Myocyte (in vitro differentiated cells): Measurements from ENCODE around the gene LRRIQ4. TPM values are rescaled to one million over a fixed set of nuclear protein-coding genes. Genes with fewer than 3 reads are reported as not detected.
A peak's percentile ranks its signal among the peaks of the same experiment; 100 is the strongest.

Experiments used
- DNase-seq: peaks from one replicate; pipeline ENCODE4 v3.0.0-alpha.2; 2012; ENCODE audit warnings: low read depth
- total RNA-seq: library from RNA; depleted of rRNA; stranded (reverse); fragments of >200 nt; gene quantifications from 2 replicates; pipeline ENCODE4 v1.2.3, GENCODE V29; 2014

The LRRIQ4 gene
- total RNA-seq, 1 donor from 2014 or later: not detected

DNA sequence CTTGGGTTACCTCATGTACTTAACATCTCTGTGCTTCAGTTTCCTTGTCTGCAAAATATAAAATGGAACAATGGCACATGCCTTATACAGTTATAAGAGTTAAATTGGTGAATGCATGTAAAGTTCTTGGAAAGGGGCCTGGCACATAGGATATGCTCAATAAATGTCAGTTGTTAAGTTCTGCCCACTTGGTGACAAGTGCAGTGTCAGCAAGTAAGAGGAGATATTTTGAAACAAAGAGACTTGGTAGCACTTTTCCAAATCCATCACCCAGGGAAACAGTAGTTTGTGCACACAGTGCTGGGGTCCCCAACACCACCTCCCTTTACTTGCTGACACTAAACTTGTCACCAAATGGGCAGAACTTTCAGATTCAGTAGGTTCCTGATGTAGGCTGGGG, 37.9 kb downstream of the LRRIQ4 start:
- DNase-seq: no peak

DNA sequence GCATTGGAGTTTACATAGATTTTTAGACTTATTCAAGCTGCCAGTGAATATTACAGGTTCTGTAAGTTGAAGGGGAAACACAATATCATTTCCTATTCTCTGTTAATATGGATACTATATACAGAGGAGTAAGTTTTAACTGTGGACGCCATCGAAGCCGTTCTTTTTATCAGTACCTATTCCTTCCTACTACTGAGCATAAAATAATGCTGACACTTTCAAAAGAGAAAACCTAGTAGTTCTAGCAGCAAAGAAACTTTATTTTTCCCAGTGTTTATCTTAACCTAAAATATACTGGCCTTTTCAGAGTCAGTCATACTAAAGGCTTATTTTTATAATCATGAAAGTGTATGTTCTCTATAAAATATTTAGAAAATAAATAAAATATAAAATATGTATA, 42.8 kb downstream of the LRRIQ4 start:
- no peak for DNase-seq

DNA sequence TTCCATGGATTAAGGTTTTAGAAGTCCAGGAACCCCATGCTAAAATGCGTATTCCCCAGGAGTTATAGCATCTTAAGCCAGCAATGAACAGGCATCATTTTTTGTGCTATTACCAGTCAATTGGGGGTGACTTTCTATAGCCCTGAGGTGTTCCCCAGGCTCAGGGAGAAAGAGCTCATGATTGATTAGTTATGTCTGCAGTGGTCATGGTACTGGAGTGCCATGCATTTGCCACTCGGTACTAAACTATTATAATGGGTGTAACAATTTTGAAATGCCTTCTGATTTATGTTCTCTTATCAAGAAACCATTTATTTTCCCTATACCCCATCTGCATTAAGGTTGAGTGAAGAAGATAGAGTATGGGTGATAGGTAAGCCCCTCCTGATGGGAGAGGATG, 45.1 kb downstream of the LRRIQ4 start:
- DNase-seq: no peak

DNA sequence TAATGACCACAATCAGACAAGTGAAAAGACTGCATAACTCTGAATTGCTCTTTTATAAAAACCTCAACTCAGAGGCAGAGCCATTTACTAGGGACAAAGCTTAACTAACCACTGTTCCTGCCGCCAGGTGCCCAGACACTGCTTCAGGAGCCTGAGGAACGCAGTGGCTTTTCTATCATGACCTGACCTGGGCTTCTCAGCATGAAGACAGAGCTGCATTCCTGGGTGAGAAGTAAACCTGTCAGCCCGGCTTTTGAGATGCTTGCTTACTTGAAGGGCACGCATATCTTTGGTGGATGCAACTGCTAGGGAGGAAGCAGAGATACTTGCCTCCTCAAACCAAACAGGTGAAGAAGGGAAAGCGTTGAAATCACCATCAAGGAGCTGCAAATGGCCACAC, 49.2 kb downstream of the LRRIQ4 start:
- DNase-seq: no peak

DNA sequence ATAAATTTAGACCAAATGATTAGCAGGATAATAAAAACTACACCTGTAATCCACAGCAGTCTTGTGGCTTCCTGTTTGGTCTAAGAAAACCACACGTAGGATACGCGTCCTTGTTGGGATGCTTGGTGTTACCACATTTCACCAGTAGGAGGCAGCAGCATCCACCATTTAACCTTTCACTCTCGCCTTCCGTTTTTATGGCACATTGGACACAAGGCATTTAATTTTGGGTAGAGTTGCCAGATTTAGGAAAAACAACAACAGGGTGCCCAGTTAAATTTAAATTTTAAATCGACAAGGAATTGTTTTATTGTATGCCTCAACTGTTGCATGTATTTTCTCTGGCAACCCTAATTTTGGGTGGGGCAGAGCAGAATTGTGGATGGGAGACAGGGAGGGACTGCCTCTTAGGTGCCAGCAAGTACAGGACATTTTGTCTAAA, 50.8 kb downstream of the LRRIQ4 start:
- DNase-seq: peak; percentile 72

DNA sequence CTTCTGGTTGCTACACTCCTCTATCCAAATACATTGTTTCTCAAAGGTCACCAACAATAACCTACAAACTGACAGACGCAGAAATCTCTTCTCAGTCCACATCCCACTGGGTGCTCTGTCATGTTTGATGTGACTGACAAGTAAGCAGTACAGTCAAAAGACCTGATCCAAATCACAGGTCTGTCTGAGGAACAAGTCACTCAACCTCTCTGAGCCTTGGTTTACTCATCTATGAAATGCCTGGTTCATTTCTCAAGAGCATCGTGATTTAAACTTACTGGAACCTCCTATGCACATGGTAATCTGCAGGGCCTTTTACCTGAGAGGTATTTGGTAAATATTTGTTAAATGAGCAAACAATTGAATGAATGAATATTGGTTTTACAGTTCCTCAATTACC, 51.6 kb downstream of the LRRIQ4 start:
- DNase-seq: no peak

DNA sequence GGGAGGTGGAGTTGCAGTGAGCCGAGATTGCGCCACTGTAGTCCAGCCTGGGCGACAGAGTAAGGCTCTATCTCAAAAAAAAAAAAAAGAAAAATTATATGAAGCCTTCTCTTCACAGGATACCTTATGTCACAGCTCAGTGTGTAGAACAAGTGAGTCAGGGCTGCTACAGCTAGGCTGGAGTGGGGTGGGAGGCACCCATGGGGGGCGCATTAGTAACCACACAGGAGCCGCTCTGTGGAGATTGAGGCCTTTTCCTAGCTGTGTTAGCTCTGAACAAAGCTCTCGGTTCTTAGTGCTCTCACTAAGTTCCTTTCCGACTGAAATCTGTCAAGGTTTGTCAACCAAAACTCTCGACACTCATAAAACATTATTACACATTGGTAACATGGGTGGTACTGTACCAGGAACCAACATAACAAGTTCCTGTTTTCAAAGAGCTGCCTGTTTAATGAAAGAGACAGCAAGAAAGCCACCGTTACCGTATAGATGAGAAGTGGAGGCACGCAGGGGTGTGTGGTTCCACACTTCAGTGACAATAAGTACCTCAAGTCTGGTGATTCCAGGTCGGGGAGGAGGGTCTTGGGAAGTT, 52.6 kb downstream of the LRRIQ4 start:
- DNase-seq: no peak

DNA sequence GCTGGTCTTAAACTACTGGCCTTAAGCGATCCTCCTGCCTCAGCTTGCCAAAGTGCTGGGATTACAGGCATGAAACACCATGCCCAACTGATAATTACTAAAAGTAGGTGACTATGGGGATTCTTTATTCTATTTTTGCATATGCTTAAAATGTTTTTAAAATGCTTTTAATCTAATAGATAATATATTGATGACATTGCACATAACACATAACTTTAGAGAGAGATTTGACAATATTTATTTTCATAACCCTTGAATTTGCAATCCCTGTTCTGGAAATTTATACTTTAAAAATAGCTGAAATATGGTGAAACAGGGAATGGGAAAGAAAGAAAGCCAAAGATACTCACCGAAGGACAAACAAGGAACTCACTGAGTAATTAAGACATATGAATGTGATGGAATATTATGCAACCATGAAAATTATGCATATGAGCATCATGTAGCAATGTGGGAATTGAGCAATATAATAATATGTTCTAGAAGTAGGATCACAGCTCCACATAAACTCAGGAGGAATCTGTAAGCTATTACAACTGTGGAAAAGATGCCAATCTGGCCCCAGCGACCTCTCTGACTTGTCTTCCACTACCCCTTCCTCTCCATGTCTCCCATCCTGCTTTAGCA, 55.0 kb downstream of the LRRIQ4 start:
- DNase-seq: no peak

DNA sequence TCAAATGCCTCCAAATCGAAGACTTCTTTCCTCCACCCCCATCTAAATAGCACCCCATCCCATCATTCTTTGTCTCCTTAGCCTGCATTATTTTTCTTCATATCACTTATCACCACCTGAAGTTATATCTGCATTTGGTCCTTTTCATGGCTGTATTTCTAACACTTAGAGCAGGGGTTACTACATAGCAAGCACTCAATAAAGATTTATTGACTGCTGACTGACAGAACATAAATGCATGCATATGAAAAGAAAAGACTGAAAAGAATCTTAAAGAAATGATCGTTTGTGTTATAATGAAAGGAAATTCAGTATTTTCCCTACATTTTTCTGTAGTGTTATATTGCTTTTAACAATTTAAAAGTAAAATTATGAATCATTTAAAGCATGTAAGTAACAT, 55.7 kb downstream of the LRRIQ4 start:
- no peak for DNase-seq

DNA sequence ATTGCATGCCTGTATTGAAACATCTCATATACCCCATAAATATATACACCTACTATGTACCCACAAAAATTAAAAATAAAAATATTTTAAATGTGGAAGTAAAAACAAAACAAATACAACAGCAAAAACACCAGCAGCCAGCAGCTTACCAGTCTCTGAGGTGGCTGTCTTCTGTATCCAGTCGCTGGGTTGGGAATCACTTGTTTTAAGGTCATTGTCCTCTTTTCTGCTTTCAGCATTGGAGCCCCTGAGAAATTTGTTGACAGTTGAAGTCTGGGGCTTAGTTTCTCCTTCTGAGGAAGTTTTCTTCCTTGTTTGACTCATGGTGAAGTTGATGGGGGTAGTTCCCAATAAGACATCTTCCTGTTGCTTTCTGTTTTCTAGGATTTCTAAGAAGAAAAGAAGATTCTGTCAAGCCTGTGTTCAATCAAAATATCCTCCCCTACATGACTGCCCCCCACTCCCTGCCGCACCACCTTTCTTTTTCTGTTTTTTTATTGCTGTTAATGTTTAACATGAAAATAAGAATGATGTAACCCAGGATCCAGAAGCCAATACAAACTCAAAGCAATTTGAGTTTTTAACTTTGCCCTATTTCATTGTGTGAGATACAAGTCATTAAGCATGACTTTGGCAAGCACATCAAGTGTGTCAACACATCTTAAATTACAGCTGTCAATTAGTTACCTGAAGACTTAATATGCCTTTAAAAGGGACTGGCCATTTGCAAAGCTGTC, 57.0 kb downstream of the LRRIQ4 start, which contains the start of gene LRRC31:
LRRC31 (minus strand) TSS at position 452 of the 737 bp plus-strand sequence; CDS start at position 324, 128 bp downstream.
- DNase-seq: no peak

DNA sequence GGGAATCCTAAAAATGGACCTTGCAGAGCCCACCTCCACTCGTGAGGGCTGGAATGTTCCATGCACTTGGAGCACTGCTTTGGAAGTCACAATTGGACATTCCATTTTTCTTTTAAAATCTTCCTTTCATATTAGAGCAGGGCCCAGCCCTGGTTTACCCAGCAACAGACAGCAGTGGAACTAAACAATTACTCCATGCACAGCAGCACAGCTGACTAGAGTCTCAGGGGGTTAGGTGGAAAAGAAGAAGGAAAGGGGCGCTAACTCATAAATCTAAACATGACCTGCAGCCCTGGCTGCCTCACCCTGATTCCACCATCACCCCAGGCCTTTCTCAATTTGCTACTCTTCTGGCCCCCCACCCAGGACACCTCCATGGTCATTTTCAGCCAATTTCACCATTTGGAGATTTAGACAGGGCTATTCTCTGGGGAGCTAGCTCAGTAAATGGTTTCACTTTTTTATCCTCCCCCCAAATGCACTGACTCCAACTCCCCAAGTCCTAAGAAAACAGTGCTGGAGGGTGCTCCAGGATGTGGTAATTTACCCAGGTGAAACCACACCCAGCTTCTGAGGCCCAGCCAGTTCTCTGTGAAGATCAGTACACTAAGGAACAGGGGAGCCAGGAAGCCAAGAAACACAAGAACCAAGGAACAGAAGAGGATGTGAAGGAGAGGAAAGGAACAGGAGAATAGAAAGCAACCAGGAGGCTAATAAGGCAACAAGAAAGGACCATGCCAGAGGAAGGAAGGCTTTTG, 58.6 kb downstream of the LRRIQ4 start:
- no peak for DNase-seq

DNA sequence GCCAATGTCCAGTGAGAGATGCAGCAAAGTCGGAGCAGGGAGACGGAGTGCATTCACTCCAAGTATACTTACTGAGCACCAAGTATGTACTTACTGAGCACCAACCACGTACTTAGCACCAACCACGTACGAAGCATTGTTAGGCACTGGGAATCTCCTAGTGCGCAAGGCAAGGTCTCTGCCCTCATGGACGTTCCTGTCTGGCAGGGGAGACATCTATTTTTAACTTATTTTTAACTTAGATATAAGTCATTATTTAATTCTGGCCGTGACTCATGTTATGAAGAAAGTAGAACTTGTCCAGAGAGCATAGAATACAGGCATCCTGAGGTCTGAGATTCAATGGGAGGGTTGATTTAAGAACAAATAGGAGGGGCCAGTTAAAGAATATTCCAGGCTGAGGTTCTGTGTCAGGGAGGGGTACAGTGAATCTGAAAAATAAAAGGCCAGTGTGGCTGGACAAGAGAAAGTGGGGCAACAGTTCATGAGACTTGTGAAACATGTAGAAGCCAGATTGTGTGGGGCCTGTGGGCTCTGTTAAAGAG, 66.4 kb downstream of the LRRIQ4 start:
- peak; percentile 13 for DNase-seq

DNA sequence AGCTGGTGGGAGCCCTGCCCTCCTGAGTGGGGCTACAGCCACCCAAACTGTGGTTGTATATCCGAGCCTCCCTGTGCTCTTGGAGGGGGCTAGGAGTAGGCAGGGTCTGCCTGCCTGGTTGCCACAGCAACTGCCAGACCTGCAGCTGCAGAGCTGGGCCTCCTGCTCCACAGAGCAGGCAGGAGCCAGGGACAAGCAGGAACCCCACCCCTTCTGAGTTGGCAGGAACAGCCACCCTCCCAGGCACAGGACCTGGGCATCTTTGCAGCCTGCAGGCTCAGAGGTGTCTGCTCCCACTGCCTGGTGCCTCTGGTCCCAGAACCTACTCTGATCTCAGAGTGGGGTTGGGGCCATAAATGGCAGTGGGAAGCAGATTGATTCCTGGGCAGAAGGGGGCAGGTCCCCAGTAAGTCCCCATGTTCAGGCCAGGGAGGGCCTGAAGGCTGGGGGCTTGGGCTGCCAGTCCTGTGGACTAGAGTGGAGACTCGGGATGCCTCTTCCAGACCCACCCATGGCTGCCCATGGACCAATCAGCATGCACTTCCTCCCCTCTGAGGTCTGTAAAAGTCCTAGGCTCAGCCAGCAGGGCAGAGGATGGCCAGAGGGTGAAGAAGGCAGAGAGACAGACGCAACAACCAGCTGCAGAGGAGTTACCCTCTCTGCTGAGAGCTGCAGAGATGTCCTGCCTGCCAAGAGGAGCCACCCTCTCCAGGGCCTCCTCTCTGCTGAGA, 67.3 kb downstream of the LRRIQ4 start:
- no peak for DNase-seq

DNA sequence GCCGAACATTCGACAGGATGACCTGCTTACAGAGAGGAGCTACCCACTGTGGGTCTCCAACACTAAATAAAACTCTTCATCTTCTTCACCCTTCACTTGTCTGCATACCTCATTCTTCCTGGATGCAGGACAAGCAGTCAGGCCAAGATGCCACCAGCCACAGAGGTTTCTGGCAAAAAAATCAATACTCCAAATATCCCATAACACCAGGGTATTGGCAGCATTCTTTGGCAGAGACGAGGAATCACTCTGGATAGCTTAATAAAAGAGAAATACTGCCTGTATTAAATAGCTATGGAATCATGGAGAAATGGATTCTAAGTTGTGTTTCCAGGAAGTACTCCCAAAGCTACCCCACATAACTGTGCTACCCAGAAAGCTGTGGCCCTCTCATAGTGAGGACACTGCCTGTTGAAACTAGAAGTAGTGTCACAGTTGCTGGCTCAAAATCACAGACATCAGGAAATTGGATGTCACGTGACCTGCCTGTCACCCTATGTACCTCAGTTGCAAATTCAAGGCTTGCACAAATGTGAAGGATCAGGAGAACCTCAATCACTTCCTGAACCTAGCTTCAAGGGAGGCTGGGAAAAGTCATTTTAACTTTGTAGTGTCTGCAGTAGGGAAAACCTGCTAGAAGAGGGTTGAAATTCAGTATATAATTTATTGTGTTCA, 68.0 kb downstream of the LRRIQ4 start:
- DNase-seq: no peak

DNA sequence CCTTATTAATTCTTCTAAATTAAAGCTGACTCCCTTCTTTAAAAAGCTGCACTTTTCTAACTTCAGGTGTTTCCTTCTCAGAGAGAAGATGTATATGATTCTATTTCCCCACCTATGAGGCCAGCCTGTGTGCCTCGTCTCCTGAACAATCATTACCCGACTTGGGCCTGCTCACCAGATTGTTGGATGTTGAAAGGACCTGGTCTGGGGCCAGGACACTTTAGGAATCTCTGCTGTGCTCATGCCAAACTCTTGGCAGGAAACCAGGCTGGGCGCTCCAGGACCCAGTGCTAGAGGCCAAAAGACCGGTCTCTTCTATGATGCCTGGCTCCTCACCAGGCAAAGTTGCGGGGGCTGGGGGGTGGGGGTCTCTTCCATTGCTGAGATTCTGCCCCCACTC, 74.0 kb downstream of the LRRIQ4 start:
- DNase-seq: peak; percentile 37

Other genes with a start within 250 kb of the LRRIQ4 start
- gene MECOM, start 149.2 kb upstream of the LRRIQ4 start, total RNA-seq: 4.6 and 10.9 TPM in 2 replicates
- gene TERC, start 47.8 kb upstream of the LRRIQ4 start, total RNA-seq: 86.8 and 454 TPM in 2 replicates
- 2.8 and 3.1 TPM in 2 replicates for gene ACTRT3, start 43.3 kb upstream of the LRRIQ4 start, total RNA-seq
- gene MYNN, start 39.5 kb upstream of the LRRIQ4 start, total RNA-seq: 18.4 and 19.8 TPM in 2 replicates
- gene LRRC34, start within 50 bp of the LRRIQ4 start, total RNA-seq: 1.3 and 1.8 TPM in 2 replicates
- not detected in 2 replicates for gene LRRC31, start 57.1 kb downstream of the LRRIQ4 start, total RNA-seq
- not detected in 2 replicates for gene SAMD7, start 98.7 kb downstream of the LRRIQ4 start, total RNA-seq
- gene SEC62, start 153.9 kb downstream of the LRRIQ4 start, total RNA-seq: 37.3 and 37.7 TPM in 2 replicates
- gene GPR160, start 225.1 kb downstream of the LRRIQ4 start, total RNA-seq: 0.31 and 1.1 TPM in 2 replicates